Esophagus muscularis mucosa (tissue), 4 donors: ENCODE data around the gene UBL3. TPM values are rescaled to one million over a fixed set of nuclear protein-coding genes. Genes with fewer than 3 reads are reported as not detected.

ENCODE experiments used
- DNase-seq: peaks from one replicate; pipeline ENCODE4 v3.0.0-alpha.2; 2017; ENCODE audit errors: extremely low spot score
- H3K27ac ChIP-seq, 4 donors: fragments of 200-600 bp; sonication (generic); replicated peaks in 1 of 4; 1 replicate in 3 of 4; 2 replicates in 1 of 4; pipeline ENCODE4 v1.5.1; 2016 to 2019; ENCODE audit warnings: mild to moderate bottlenecking in 1 of 4
- H3K27me3 ChIP-seq, 4 donors: fragments of 200-600 bp; sonication (generic); one replicate each; pipeline versions ENCODE4 v1.5.1 to v1.6.0; 2016 to 2019
- H3K36me3 ChIP-seq, 4 donors: fragments of 200-600 bp; sonication (generic); one replicate each; pipeline ENCODE4 v1.5.1; 2016 to 2019
- H3K4me1 ChIP-seq, 4 donors: fragments of 200-600 bp; sonication (generic); one replicate each; pipeline ENCODE4 v1.5.1; 2016 to 2019
- H3K4me3 ChIP-seq, 4 donors: fragments of 200-600 bp; sonication (generic); 1 replicate in 2 of 4; 2 replicates in 2 of 4; pipeline ENCODE4 v1.5.1; 2016 to 2019; ENCODE audit warnings: mild to moderate bottlenecking in 4 of 4, moderate library complexity in 1 of 4
- H3K9me3 ChIP-seq, 4 donors: fragments of 200-600 bp; sonication (generic); 1 replicate in 3 of 4; 2 replicates in 1 of 4; pipeline ENCODE4 v1.5.1; 2016 to 2019
- CTCF ChIP-seq, 3 experiments: fragments of 200-600 bp in 2 of 3; fragments of 450-650 bp in 1 of 3; sonication (generic) in 2 of 3; IDR thresholded peaks; one replicate each; pipeline ENCODE4 v1.5.1; 2017 to 2019; ENCODE audit warnings: antibody characterized with exemption in 3 of 3, mild to moderate bottlenecking in 2 of 3, moderate library complexity in 1 of 3
- EP300 ChIP-seq: sonication (generic); formaldehyde crosslinking; IDR thresholded peaks from one replicate; pipeline ENCODE4 v1.6.1; 2017; ENCODE audit warnings: antibody characterized with exemption
- POLR2A ChIP-seq: fragments of 450-650 bp; IDR thresholded peaks from one replicate; pipeline ENCODE4 v1.6.1; 2017; ENCODE audit warnings: antibody characterized with exemption, moderate library complexity, mild to moderate bottlenecking, low read depth
- POLR2AphosphoS5 ChIP-seq, 2 donors: sonication (generic); formaldehyde crosslinking; IDR thresholded peaks; one replicate each; pipeline ENCODE4 v1.6.1; 2017; ENCODE audit warnings: antibody characterized with exemption in 2 of 2
- WGBS: methylation state at CpG from one replicate; pipeline ENCODE4 v1.1.5; 2018; 5-methylcytosine and 5-hydroxymethylcytosine counted together
- intact Hi-C: fragments of 100-400 bp; cut with DNase I; formaldehyde crosslinking; loops from one replicate; pipeline ENCODE4 v1.15.1; 2023
- total RNA-seq, 4 donors: library from RNA; depleted of rRNA; stranded (reverse); fragments of >200 nt; gene quantifications; one replicate each; pipeline versions ENCODE4 v1.1.0 to v1.2.1, GENCODE V29; 2016

The UBL3 gene
- total RNA-seq, 4 donors from 2014 or later: 30.2 to 44.5 (median 32.6) TPM

DNA sequence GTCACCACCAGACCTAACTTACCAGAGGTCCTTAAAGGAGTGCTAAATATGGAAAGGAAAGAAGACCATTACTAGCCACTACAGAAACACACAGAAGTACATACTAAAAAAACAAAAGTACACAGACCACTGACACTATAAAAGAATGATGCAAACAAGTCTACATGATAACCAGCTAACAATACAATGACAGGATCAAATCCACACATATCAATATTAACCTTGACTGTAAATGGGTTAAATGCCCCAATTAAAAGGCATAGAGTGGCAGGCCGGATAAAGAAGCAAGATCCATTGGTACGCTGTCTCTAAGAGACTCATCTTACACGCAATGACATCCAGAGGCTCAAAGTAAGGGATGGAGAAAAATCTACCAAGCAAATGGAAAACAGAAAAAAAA lies 47.2 kb downstream of the UBL3 start:
- Histone ChIP-seq H3K4me3 (no peak overlapping the region), H3K9me3 (no peaks in the 10 kb centered on the region), H3K4me1 (peaks cover 17 to 45% (median 26%) of the 10 kb centered on the region in 4 donors), H3K36me3 (no peaks in the 10 kb centered on the region), H3K27me3 (no peaks in the 10 kb centered on the region), H3K27ac (no peak overlapping the region)
- no peak for TF ChIP-seq POLR2A
- no peak for TF ChIP-seq EP300
- TF ChIP-seq POLR2AphosphoS5 (IDR thresholded peaks at IDR 0.05): no peak
- no peak for TF ChIP-seq CTCF (IDR thresholded peaks at IDR 0.05)
- DNase-seq: no peak
- intact Hi-C loops: no loop called here
- 100% methylated on average over 3 of the region's 3 CpGs for WGBS

DNA sequence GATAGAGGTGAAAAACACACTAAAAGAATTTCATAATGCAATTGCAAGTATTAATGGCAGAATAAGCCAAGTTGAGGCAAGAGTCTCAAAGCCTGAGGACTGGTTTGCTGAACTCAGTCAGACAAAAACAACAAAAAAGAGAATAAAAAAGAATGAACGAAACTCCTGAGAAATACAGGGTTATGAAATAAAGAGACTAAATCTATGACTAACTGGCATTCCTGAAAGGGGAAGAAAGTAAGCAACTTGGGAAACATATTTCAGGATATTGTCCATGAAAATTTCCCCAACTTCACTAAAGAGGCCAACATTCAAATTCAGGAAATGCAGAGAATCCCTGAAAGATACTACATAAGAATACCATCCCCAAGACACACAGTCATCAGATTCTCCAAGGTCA lies 47.8 kb downstream of the UBL3 start:
- no peaks in the 10 kb centered on the region for H3K9me3 ChIP-seq
- intact Hi-C loops: no loop called here
- TF ChIP-seq CTCF (IDR thresholded peaks at IDR 0.05) (no peak), POLR2AphosphoS5 (IDR thresholded peaks at IDR 0.05) (no peak), EP300 (no peak), POLR2A (no peak)
- WGBS: 91% methylated on average over 1 of the region's 1 CpG
- no peaks in the 10 kb centered on the region for H3K36me3 ChIP-seq
- no peak overlapping the region for H3K27ac ChIP-seq
- DNase-seq: no peak
- peaks cover 12 to 42% (median 23%) of the 10 kb centered on the region in 4 donors for H3K4me1 ChIP-seq
- no peaks in the 10 kb centered on the region for H3K27me3 ChIP-seq
- H3K4me3 ChIP-seq: no peak overlapping the region

DNA sequence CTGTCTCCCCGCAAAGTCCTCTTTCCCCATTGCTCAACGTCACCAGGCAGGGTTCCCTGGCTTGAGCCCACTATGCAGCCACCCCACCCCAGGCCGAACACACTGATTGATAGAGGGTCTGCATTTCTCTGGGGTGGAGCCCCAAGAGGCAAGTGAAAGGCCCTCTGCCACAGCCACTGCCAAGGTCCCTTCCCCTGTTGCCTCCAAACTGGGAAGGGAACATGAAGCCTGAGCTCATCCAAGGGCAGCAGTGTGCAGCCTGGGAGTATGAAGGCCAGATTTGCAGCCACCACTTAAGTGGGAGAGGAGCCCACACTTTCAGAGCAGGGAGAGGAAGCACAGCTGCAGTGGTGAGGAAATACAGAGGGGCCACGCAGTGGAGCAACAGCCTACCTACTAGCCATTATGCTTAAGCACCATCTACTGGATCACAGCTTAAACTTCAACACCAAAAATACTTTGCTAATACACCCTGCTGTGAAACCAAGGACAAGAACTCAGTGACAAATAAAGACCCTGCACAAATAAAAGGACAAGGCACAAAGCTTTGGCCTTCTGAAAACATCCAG lies 48.6 kb downstream of the UBL3 start:
- no peak overlapping the region for H3K4me3 ChIP-seq
- H3K27ac ChIP-seq: no peak overlapping the region
- H3K9me3 ChIP-seq: no peaks in the 10 kb centered on the region
- TF ChIP-seq EP300 (no peak), CTCF (IDR thresholded peaks at IDR 0.05) (no peak), POLR2A (no peak), POLR2AphosphoS5 (IDR thresholded peaks at IDR 0.05) (no peak)
- intact Hi-C loops: no loop called here
- H3K4me1 ChIP-seq: peaks cover 6 to 34% (median 16%) of the 10 kb centered on the region in 4 donors
- H3K27me3 ChIP-seq: no peaks in the 10 kb centered on the region
- H3K36me3 ChIP-seq: no peaks in the 10 kb centered on the region
- no peak for DNase-seq
- 87% methylated on average over 4 of the region's 4 CpGs for WGBS

DNA sequence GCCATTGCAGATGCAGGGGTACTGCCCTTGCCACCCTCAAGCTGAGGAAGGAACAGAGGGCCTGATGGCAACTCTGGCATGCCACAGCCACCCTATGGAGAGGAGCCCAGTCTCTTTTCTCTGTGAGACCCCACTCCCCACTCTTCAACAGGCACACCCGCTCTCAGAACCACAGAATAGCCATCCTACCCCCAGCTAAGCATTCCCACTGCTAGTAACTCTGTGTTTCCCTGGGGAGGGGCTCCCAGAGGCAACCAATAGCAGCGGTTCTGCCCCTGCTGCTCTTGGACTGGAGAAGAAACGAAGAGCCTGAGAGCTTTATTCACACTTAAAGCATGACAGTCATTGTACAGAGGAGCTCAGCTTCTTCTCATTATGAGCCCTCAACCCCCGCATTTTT lies 49.3 kb downstream of the UBL3 start:
- no peak overlapping the region for H3K27ac ChIP-seq
- H3K9me3 ChIP-seq: no peaks in the 10 kb centered on the region
- H3K36me3 ChIP-seq: no peaks in the 10 kb centered on the region
- H3K27me3 ChIP-seq: no peaks in the 10 kb centered on the region
- intact Hi-C loops: no loop called here
- WGBS: 98% methylated on average over 4 of the region's 4 CpGs
- TF ChIP-seq EP300 (no peak), POLR2AphosphoS5 (IDR thresholded peaks at IDR 0.05) (no peak), POLR2A (no peak), CTCF (IDR thresholded peaks at IDR 0.05) (no peak)
- peaks cover 5 to 27% (median 9%) of the 10 kb centered on the region in 4 donors for H3K4me1 ChIP-seq
- no peak for DNase-seq
- no peak overlapping the region for H3K4me3 ChIP-seq

DNA sequence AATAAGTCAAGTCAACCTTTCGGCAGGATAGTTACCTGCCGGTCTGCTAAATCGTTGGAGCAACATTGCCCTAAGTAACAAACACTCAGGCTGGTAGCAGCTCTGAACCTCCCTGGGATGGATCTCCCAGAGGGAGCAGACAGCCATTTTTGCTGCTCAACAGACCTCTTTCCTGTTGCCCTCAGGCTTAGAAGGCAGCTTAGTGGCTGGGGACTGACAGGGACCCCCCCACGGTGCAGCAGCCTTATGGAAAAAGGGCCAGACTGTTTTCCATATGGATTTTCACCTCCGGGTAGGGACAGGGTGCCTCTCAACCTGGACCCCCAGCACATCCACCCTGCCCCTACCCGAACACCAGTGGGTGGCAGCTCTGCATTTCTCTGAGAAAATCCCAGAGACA lies 49.7 kb downstream of the UBL3 start:
- intact Hi-C loops: no loop called here
- H3K27me3 ChIP-seq: no peaks in the 10 kb centered on the region
- 91% methylated on average over 5 of the region's 6 CpGs for WGBS
- H3K9me3 ChIP-seq: no peaks in the 10 kb centered on the region
- peaks cover under 1 to 22% (median 8%) of the 10 kb centered on the region in 4 donors for H3K4me1 ChIP-seq
- H3K27ac ChIP-seq: no peak overlapping the region
- no peak for DNase-seq
- no peak for TF ChIP-seq EP300
- no peak for TF ChIP-seq POLR2A
- no peak for TF ChIP-seq POLR2AphosphoS5 (IDR thresholded peaks at IDR 0.05)
- TF ChIP-seq CTCF (IDR thresholded peaks at IDR 0.05): no peak
- H3K4me3 ChIP-seq: no peak overlapping the region
- no peaks in the 10 kb centered on the region for H3K36me3 ChIP-seq
